Right lobe of liver (tissue), 4 donors: Measurements from ENCODE around the gene CHMP2A.

ENCODE experiments used
- CTCF ChIP-seq, 4 donors: fragments of 200-600 bp in 3 of 4; fragments of 450-650 bp in 1 of 4; IDR thresholded peaks; one replicate each; pipeline versions ENCODE4 v1.5.1 to v1.8.0; 2016 to 2022; ENCODE audit warnings: antibody characterized with exemption in 4 of 4, mild to moderate bottlenecking in 2 of 4
- POLR2A ChIP-seq: fragments of 450-650 bp; IDR thresholded peaks from one replicate; pipeline ENCODE4 v1.6.1; 2017; ENCODE audit warnings: antibody characterized with exemption, mild to moderate bottlenecking
- donor health status: DM: no; HTN: no; CAD: no.
- donor health status: DM: no; HTN: no; CAD: no.
- donor health status: DM: no; HTN: yes; CAD: no.

DNA sequence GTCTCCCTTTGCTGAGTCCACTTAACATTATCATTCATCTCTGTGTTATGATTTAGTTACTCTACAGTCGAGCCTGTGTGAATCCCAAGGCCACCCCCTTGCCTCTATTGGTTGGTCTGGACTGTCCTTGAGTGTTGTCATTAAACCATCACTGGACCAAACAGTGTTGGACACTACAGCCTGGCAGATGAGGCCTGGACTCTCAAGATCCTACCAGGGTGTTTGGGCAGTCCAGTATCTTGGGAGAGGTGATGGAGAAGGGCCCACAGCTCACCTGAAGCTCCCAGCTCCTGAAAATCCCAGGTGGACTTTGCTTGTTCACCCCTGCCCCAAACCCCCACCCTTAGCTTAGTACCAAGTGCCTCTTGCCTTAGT is 3.8 kb downstream of the CHMP2A start:
- TF ChIP-seq CTCF (IDR thresholded peaks at IDR 0.05) (no peak), POLR2A (no peak)
